CD4-positive, alpha-beta T cell (primary cell): Measurements from ENCODE around the gene TSPAN11. TPM values are rescaled to one million over a fixed set of nuclear protein-coding genes. Genes with fewer than 3 reads are reported as not detected.

Experiments used
- ATAC-seq: fragments of 200-7000 bp; cut with Tn5 transposase; one replicate; pipeline ENCODE4 v1.10.0; 2022; ENCODE audit warnings: mild to moderate bottlenecking; ENCODE audit not compliant: poor library complexity
- CTCF ChIA-PET: fragments of 350-600 bp; sonication (Branson Sonifier 250); formaldehyde crosslinking; loops from one replicate; lab custom pipeline; 2021; ENCODE audit warnings: antibody characterized with exemption, inconsistent platforms; lab: Charles Lee
- POLR2A ChIA-PET: fragments of 350-600 bp; sonication (Branson Sonifier 250); formaldehyde crosslinking; loops from one replicate; lab custom pipeline; 2021; ENCODE audit warnings: antibody characterized with exemption, inconsistent platforms; lab: Charles Lee
- DNase-seq, 14 experiments: peaks; one replicate each; pipeline ENCODE4 v3.0.0-alpha.2; 2013 to 2020; ENCODE audit warnings: mixed read lengths in 2 of 14
- H3K27ac ChIP-seq, 2 donors: one replicate each; pipeline versions ENCODE4 v1.5.1 to v1.7.0; 2013; ENCODE audit warnings: low read length in 2 of 2, low read depth in 1 of 2, mild to moderate bottlenecking in 1 of 2
- H3K27me3 ChIP-seq, 2 experiments: 1 replicate in 1 of 2; 2 replicates in 1 of 2; pipeline versions ENCODE4 v1.6.1 to v1.7.0; 2013; ENCODE audit warnings: low read length in 2 of 2, control low read depth in 1 of 2, mild to moderate bottlenecking in 1 of 2, moderate library complexity in 1 of 2; ENCODE audit not compliant: insufficient read depth in 2 of 2, control insufficient read depth in 1 of 2
- H3K36me3 ChIP-seq: one replicate; pipeline ENCODE4 v1.6.1; 2013; ENCODE audit warnings: low read length, control low read depth; ENCODE audit not compliant: insufficient read depth
- H3K4me1 ChIP-seq: one replicate; pipeline ENCODE4 v1.6.1; 2013; ENCODE audit warnings: low read length, control low read depth; ENCODE audit not compliant: insufficient read depth
- H3K4me3 ChIP-seq: one replicate; pipeline ENCODE4 v1.5.1; 2013; ENCODE audit warnings: mild to moderate bottlenecking, low read length, moderate library complexity
- H3K9me3 ChIP-seq, 2 experiments: 1 replicate in 1 of 2; 2 replicates in 1 of 2; pipeline versions ENCODE4 v1.6.1 to v1.7.0; 2013; ENCODE audit warnings: low read length in 2 of 2, mild to moderate bottlenecking in 2 of 2, control low read depth in 1 of 2, moderate library complexity in 1 of 2; ENCODE audit not compliant: control insufficient read depth in 1 of 2, insufficient read depth in 1 of 2
- H3K27ac Mint-ChIP-seq: one replicate; pipeline ENCODE4 v1.8.0; 2020; ENCODE audit warnings: mixed read lengths
- H3K27me3 Mint-ChIP-seq: one replicate; pipeline ENCODE4 v1.8.0; 2021; ENCODE audit warnings: mixed read lengths
- H3K36me3 Mint-ChIP-seq: one replicate; pipeline ENCODE4 v1.8.0; 2021; ENCODE audit warnings: low read depth, mixed read lengths
- H3K4me1 Mint-ChIP-seq: one replicate; pipeline ENCODE4 v1.8.0; 2021; ENCODE audit warnings: low read depth, mixed read lengths
- H3K4me3 Mint-ChIP-seq: one replicate; pipeline ENCODE4 v1.8.0; 2020; ENCODE audit warnings: mild to moderate bottlenecking, mixed read lengths
- H3K9me3 Mint-ChIP-seq: one replicate; pipeline ENCODE4 v1.8.0; 2020; ENCODE audit warnings: mixed read lengths
- intact Hi-C, 2 experiments: fragments of 100-400 bp; cut with DNase I in 1 of 2; cut with micrococcal nuclease in 1 of 2; formaldehyde crosslinking; loops; one replicate each; pipeline versions ENCODE4 v1.15.1 to v1.9.0; 2023 to 2025; cut with DNase I, micrococcal nuclease
- total RNA-seq, 174 experiments: library from RNA in 2 of 174; stranded (reverse) in 2 of 174; gene quantifications; one replicate each; pipeline ENCODE4 v1.2.3 and lab custom pipeline; 2021 to 2026
- TF ChIP-seq, protein P1 (sequence below): fragments of 200-600 bp; IDR thresholded peaks from one replicate; pipeline ENCODE4 v1.8.0; 2022; ENCODE audit warnings: antibody characterized with exemption, mild to moderate bottlenecking

The TSPAN11 gene
- total RNA-seq, 2 experiments from 2014 or later = not detected

DNA sequence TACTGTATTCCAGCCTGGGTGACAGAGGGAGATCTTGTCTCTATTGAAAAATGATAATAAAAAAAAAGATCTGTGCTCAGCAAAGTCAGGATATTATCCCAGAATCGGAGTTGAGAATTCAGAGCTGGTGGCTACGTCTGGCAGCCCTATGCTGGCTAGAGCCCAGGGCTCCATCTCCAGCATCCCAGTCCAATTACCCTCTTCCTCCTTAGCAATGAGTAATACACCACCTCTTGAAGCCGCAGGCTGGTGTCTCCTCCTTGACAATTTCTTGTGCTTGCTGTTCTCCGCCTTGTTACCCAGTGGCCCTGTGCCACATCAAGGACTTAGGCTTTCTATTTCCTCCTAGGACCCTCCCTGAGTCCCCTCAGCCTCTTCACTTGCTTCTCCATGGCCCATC lies 108.7 kb downstream of the TSPAN11 start:
- TF ChIP-seq, protein P1, sequence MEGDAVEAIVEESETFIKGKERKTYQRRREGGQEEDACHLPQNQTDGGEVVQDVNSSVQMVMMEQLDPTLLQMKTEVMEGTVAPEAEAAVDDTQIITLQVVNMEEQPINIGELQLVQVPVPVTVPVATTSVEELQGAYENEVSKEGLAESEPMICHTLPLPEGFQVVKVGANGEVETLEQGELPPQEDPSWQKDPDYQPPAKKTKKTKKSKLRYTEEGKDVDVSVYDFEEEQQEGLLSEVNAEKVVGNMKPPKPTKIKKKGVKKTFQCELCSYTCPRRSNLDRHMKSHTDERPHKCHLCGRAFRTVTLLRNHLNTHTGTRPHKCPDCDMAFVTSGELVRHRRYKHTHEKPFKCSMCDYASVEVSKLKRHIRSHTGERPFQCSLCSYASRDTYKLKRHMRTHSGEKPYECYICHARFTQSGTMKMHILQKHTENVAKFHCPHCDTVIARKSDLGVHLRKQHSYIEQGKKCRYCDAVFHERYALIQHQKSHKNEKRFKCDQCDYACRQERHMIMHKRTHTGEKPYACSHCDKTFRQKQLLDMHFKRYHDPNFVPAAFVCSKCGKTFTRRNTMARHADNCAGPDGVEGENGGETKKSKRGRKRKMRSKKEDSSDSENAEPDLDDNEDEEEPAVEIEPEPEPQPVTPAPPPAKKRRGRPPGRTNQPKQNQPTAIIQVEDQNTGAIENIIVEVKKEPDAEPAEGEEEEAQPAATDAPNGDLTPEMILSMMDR = no peak
- Mint-ChIP-seq H3K9me3 (no peaks in the 10 kb centered on the region), H3K27ac (no peak overlapping the region), H3K27me3 (peaks cover 26% of the 10 kb centered on the region), H3K36me3 (no peaks in the 10 kb centered on the region), H3K4me3 (no peak overlapping the region), H3K4me1 (no peaks in the 10 kb centered on the region)
- Histone ChIP-seq H3K36me3 (no peaks in the 10 kb centered on the region), H3K27me3 (peaks cover 0 to 3% of the 10 kb centered on the region in 2 experiments), H3K4me1 (no peaks in the 10 kb centered on the region), H3K9me3 (no peaks in the 10 kb centered on the region), H3K4me3 (no peak overlapping the region), H3K27ac (no peak overlapping the region)
- intact Hi-C loops = no loop called here
- ChIA-PET CTCF (interaction anchor here (0.6 kb wide), 1 partner anchor 11 kb away, joined by 3 read pairs; no protein-coding TSS in a partner anchor), POLR2A (no interaction called here)
- ATAC-seq (no peak), DNase-seq (no peak)

DNA sequence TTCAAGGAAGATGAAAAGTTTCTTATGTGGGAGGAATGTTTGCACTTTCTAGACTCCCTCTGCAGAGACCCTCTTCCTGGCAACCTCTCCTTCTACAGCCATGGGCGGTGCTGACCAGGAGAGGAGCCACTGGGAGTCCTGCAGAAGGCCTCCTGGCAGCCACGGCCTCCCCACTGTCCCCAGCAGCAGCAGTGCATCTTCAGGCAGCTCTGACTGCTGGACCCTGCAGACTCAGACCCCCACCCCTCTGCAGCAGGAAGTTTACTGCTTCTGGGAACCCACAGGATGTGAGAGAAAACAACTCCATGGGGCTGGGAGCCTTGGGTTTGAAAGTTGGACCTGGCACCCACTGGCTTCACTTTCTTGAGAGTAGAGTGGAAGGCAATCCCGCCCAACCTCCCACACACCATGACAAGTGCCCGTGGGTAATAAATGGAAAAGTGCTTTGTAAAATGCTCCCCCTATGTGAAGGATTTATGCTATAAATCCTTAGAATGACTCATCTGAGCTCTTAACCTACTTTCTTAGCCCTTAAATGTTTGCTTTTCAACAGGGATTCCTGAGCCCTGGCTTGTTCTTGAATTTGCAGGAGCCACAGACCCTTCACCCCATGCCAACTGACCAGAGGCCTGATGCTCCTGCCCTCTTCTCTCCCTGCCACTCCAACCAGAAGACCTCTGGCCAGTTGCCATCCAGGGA lies 109.6 kb downstream of the TSPAN11 start:
- Mint-ChIP-seq H3K9me3 (no peaks in the 10 kb centered on the region), H3K4me3 (no peak overlapping the region), H3K4me1 (no peaks in the 10 kb centered on the region), H3K27ac (no peak overlapping the region), H3K27me3 (peaks cover 26% of the 10 kb centered on the region), H3K36me3 (no peaks in the 10 kb centered on the region)
- Histone ChIP-seq H3K4me1 (no peaks in the 10 kb centered on the region), H3K27me3 (peaks cover 0 to 3% of the 10 kb centered on the region in 2 experiments), H3K9me3 (no peaks in the 10 kb centered on the region), H3K27ac (no peak overlapping the region), H3K4me3 (no peak overlapping the region), H3K36me3 (no peaks in the 10 kb centered on the region)
- intact Hi-C loops = no loop called here
- DNase-seq (no peak), ATAC-seq (no peak)
- POLR2A ChIA-PET = no interaction called here
- CTCF ChIA-PET = no interaction called here
- TF ChIP-seq, protein P1 = no peak

DNA sequence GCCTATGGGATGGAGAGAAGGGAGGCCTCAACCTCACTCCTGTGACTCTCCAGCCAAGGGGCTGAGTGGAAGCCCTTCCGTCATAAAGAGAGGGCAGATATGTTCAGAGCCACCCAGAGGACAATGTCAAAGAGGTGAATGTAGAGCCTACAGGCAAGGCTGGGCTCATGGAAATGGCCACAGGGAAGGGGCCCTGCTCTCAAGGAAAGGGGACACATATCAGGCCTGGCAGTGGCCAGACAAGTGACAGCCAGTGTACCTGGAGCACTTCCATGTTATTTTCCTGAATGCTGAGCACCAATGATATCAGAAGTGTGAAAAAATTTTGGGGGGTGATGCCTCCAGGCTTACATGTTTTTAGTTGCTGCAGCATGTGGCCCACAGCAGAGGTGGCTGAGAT lies 110.5 kb downstream of the TSPAN11 start:
- H3K27me3 Mint-ChIP-seq = peaks cover 26% of the 10 kb centered on the region
- H3K4me3 ChIP-seq = no peak overlapping the region
- H3K4me1 ChIP-seq = no peaks in the 10 kb centered on the region
- ChIA-PET CTCF (no interaction called here), POLR2A (no interaction called here)
- no peaks in the 10 kb centered on the region for H3K9me3 ChIP-seq
- no peaks in the 10 kb centered on the region for H3K4me1 Mint-ChIP-seq
- DNase-seq (no peak), ATAC-seq (no peak)
- H3K36me3 Mint-ChIP-seq = no peaks in the 10 kb centered on the region
- H3K27ac ChIP-seq = no peak overlapping the region
- peaks cover 0 to 3% of the 10 kb centered on the region in 2 experiments for H3K27me3 ChIP-seq
- H3K27ac Mint-ChIP-seq = no peak overlapping the region
- no peak overlapping the region for H3K4me3 Mint-ChIP-seq
- intact Hi-C loops = no loop called here
- no peaks in the 10 kb centered on the region for H3K9me3 Mint-ChIP-seq
- H3K36me3 ChIP-seq = no peaks in the 10 kb centered on the region
- TF ChIP-seq, protein P1 = no peak
